ENCODE measurements around the gene SLC25A27. TPM values are rescaled to one million over a fixed set of nuclear protein-coding genes. Genes with fewer than 3 reads are reported as not detected.

Gene SLC25A27
- total RNA-seq, 2 experiments from 2014 or later: 155 to 157 TPM

DNA sequence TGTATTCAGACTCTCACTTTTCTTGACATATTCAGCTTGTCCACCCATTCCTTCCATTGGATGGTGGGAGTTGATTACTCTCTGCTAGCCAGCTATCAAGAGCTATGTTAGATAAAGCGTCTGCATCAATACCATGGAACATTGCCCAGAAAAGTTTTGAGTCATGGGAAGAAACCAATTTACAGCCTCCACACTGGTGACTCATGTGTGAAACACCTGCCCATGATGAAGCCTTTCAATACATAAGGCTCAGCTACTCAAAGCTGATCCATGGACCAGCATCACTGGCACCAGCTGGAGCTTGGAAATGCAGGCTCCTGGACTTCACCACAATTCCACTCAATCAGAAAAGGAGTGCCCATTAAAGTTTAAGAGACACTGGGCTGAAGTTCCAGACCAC is 66.3 kb downstream of the SLC25A27 start:
- ChIA-PET POLR2A (interaction anchor here (1.3 kb wide), 1 partner anchor 14 kb away, joined by 3 read pairs; no protein-coding TSS in a partner anchor), CTCF (ENCODE audit: unreplicated experiment) (no interaction called here)
- Histone ChIP-seq H3K4me3 (ENCODE audit: low read depth, low read length, poor library complexity, severe bottlenecking) (no peak overlapping the region), H2AFZ (ENCODE audit: low read length) (no peak overlapping the region), H4K20me1 (ENCODE audit: insufficient read depth, low read length) (no peaks in the 10 kb centered on the region), H3K79me2 (ENCODE audit: insufficient read depth, low read depth, low read length) (no peaks in the 10 kb centered on the region), H3K36me3 (ENCODE audit: insufficient read depth, low read length) (no peaks in the 10 kb centered on the region), H3K4me2 (ENCODE audit: low read length) (no peak overlapping the region), H3K9me2 (ENCODE audit: insufficient read depth, low read length) (no peaks in the 10 kb centered on the region), H3K27ac (ENCODE audit: low read depth, low read length, poor library complexity, severe bottlenecking) (no peak overlapping the region), H3K4me1 (ENCODE audit: insufficient read depth, low read length, poor library complexity, severe bottlenecking) (no peaks in the 10 kb centered on the region), H3K9me3 (ENCODE audit: low read length) (no peaks in the 10 kb centered on the region)
- intact Hi-C loops (cut with micrococcal nuclease; ENCODE audit: unreplicated experiment): no loop called here
- DNase-seq (ENCODE audit: low spot score): no peak
- TF ChIP-seq, protein P1, sequence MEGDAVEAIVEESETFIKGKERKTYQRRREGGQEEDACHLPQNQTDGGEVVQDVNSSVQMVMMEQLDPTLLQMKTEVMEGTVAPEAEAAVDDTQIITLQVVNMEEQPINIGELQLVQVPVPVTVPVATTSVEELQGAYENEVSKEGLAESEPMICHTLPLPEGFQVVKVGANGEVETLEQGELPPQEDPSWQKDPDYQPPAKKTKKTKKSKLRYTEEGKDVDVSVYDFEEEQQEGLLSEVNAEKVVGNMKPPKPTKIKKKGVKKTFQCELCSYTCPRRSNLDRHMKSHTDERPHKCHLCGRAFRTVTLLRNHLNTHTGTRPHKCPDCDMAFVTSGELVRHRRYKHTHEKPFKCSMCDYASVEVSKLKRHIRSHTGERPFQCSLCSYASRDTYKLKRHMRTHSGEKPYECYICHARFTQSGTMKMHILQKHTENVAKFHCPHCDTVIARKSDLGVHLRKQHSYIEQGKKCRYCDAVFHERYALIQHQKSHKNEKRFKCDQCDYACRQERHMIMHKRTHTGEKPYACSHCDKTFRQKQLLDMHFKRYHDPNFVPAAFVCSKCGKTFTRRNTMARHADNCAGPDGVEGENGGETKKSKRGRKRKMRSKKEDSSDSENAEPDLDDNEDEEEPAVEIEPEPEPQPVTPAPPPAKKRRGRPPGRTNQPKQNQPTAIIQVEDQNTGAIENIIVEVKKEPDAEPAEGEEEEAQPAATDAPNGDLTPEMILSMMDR (conservative IDR thresholded peaks at IDR 0.05; ENCODE audit: low read length): no peak
- no peak for TF ChIP-seq EZH2phosphoT487 (IDR thresholded peaks at IDR 0.05; ENCODE audit: borderline replicate concordance, low read depth, low read length)
- no TSS peak for BruUV-seq (replicated peaks)

DNA sequence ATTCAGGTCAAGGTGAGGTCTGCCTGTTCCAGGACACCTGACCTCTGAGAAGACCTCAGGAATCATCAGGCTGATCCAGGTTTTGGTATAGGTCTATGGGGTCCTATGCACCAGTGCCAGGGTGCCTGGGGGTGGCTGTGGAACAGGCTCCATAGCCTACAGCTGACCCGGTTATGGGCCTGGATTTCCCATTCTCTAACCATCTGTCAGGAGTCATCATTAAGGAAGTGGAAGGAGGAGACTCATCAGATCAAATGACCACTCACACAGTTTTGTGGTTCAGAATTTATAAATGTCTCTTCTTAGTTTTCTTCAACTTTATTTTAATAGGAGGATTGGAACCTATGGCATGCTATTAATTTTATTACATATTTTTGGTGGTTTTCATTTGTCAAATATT is 67.6 kb downstream of the SLC25A27 start:
- no peaks in the 10 kb centered on the region for H4K20me1 ChIP-seq (ENCODE audit: insufficient read depth, low read length)
- TF ChIP-seq, protein P1 (conservative IDR thresholded peaks at IDR 0.05; ENCODE audit: low read length): no peak
- TF ChIP-seq EZH2phosphoT487 (IDR thresholded peaks at IDR 0.05; ENCODE audit: borderline replicate concordance, low read depth, low read length): no peak
- no peak overlapping the region for H3K27ac ChIP-seq (ENCODE audit: low read depth, low read length, poor library complexity, severe bottlenecking)
- ChIA-PET POLR2A (no interaction called here), CTCF (ENCODE audit: unreplicated experiment) (no interaction called here)
- H3K9me2 ChIP-seq (ENCODE audit: insufficient read depth, low read length): no peaks in the 10 kb centered on the region
- no peak overlapping the region for H2AFZ ChIP-seq (ENCODE audit: low read length)
- H3K79me2 ChIP-seq (ENCODE audit: insufficient read depth, low read depth, low read length): no peaks in the 10 kb centered on the region
- no peaks in the 10 kb centered on the region for H3K9me3 ChIP-seq (ENCODE audit: low read length)
- H3K4me1 ChIP-seq (ENCODE audit: insufficient read depth, low read length, poor library complexity, severe bottlenecking): no peaks in the 10 kb centered on the region
- no peaks in the 10 kb centered on the region for H3K36me3 ChIP-seq (ENCODE audit: insufficient read depth, low read length)
- intact Hi-C loops (cut with micrococcal nuclease; ENCODE audit: unreplicated experiment): no loop called here
- DNase-seq (ENCODE audit: low spot score): no peak
- no peak overlapping the region for H3K4me2 ChIP-seq (ENCODE audit: low read length)
- H3K4me3 ChIP-seq (ENCODE audit: low read depth, low read length, poor library complexity, severe bottlenecking): no peak overlapping the region
- BruUV-seq (replicated peaks): no TSS peak

Other genes with a start within 250 kb of the SLC25A27 start
- not detected in 2 replicates for gene RCAN2, start 161.5 kb upstream of the SLC25A27 start, total RNA-seq (2014; rRNA removed; shearing (Covaris generic))
- gene RCAN2, start 161.5 kb upstream of the SLC25A27 start, total RNA-seq (2022): 0.11 TPM in 1 of 2 replicates, not detected in the other
- gene CYP39A1, start 157 bp upstream of the SLC25A27 start, total RNA-seq (2014; rRNA removed; shearing (Covaris generic)): 13.4 and 15.4 TPM in 2 replicates
- 22.6 and 24.5 TPM in 2 replicates for gene CYP39A1, start 157 bp upstream of the SLC25A27 start, total RNA-seq (2022)
- gene TDRD6, start 34.9 kb downstream of the SLC25A27 start, total RNA-seq (2014; rRNA removed; shearing (Covaris generic)): 3.5 and 4.6 TPM in 2 replicates
- gene TDRD6, start 34.9 kb downstream of the SLC25A27 start, total RNA-seq (2022): 4.0 and 4.5 TPM in 2 replicates
- not detected in 2 replicates for gene PLA2G7, start 82.4 kb downstream of the SLC25A27 start, total RNA-seq (2014; rRNA removed; shearing (Covaris generic))
- gene PLA2G7, start 82.4 kb downstream of the SLC25A27 start, total RNA-seq (2022): not detected in 2 replicates
- gene ANKRD66, start 94.0 kb downstream of the SLC25A27 start, total RNA-seq (2014; rRNA removed; shearing (Covaris generic)): not detected in 2 replicates
- gene ANKRD66, start 94.0 kb downstream of the SLC25A27 start, total RNA-seq (2022): not detected in 2 replicates
- gene MEP1A, start 140.4 kb downstream of the SLC25A27 start, total RNA-seq (2014; rRNA removed; shearing (Covaris generic)): not detected in 2 replicates
- gene MEP1A, start 140.4 kb downstream of the SLC25A27 start, total RNA-seq (2022): not detected in 2 replicates

Data from OCI-LY7 (cell line).